ENCODE data around the gene QSER1. TPM values are rescaled to one million over a fixed set of nuclear protein-coding genes. Genes with fewer than 3 reads are reported as not detected.
"Not testable (repeated sequence)": the region's sequence is repeated elsewhere in the genome, so short reads cannot be mapped to it uniquely, and the experiment has no call there.

The QSER1 gene
- total and polyA plus RNA-seq, 2 experiments from 2014 or later, result 29.4 to 132 TPM

DNA sequence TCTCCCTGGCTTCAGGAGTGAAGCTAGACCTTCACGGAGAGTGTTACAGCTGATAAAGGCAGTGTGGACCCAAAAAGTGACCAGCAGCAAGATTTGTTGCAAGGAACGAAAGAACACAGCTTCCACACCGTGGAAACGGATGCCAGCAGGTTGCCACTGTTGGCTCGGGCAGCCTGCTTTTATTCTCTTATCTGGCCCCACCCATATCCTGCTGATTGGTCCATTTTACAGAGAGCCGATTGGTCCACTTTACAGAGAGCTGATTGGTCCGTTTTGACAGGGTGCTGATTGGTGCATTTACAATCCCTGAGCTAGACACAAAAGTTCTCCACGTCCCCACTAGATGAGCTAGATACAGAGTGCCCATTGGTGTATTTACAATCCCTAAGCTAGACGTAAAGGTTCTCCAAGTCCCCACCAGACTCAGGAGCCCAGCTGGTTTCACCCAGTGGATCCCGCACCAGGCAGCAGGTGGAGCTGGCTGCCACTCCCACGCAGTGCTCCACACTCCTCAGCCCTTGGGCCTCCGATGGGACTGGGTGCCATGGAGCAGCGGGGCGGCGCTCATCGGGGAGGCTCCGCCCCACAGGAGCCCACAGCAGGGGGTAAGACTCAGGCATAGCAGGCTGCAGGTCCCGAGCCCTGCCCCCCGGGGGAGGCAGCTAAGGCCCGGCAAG lies 4.8 kb upstream of the QSER1 start:
- H3K4me3 ChIP-seq; H3K79me2 ChIP-seq (replicated peaks; ENCODE audit: insufficient read depth); H3K27me3 ChIP-seq (ENCODE audit: insufficient read depth); DNase-seq (ENCODE audit: low spot score); ATAC-seq; H3K4me2 ChIP-seq; H2AFZ ChIP-seq; H3K9me2 ChIP-seq (ENCODE audit: insufficient read depth); H3K27ac Mint-ChIP-seq; H3K27ac ChIP-seq (ENCODE audit: low read depth); H3K36me3 ChIP-seq (ENCODE audit: insufficient read depth); H4K20me1 ChIP-seq (replicated peaks; ENCODE audit: insufficient read depth); H3K4me3 Mint-ChIP-seq: not testable (repeated sequence)
- H3K4me1 ChIP-seq (ENCODE audit: insufficient read depth), result peaks cover 26% of the 10 kb centered on the region
- H3K36me3 Mint-ChIP-seq (ENCODE audit: low read depth), result peaks cover 37% of the 10 kb centered on the region
- H3K9me3 Mint-ChIP-seq, result peaks cover 40% of the 10 kb centered on the region
- peaks cover 13% of the 10 kb centered on the region for H3K27me3 Mint-ChIP-seq (ENCODE audit: insufficient read depth, low read depth, poor library complexity)
- peaks cover 24% of the 10 kb centered on the region for H3K4me1 Mint-ChIP-seq
- 0 out of 2 replicates have a peak, but pooled peaks cover 11% of the 10 kb centered on the region for H3F3A ChIP-seq (replicated peaks; ENCODE audit: low read depth)

DNA sequence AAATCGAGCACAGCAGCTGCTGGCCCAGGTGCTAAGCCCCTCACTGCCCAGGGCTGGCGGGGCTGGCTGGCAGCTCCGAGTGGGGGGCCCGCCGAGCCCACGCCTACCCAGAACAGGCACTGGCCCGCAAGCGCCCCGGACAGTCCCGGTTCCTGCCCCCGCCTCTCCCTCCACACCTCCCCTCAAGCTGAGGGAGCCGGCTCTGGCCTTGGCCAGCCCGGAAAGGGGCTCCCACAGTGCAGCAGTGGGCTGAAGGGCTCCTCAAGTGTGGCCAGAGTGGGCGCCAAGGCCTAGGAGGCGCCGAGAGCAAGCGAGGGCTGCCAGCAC lies 4.3 kb upstream of the QSER1 start:
- H3K9me2 ChIP-seq (ENCODE audit: insufficient read depth); H4K20me1 ChIP-seq (replicated peaks; ENCODE audit: insufficient read depth); DNase-seq (ENCODE audit: low spot score); H3K36me3 ChIP-seq (ENCODE audit: insufficient read depth); H3K27ac Mint-ChIP-seq; H3K4me2 ChIP-seq; H2AFZ ChIP-seq; H3K27me3 ChIP-seq (ENCODE audit: insufficient read depth); H3K4me3 ChIP-seq; ATAC-seq; H3K27ac ChIP-seq (ENCODE audit: low read depth); H3K4me3 Mint-ChIP-seq; H3K79me2 ChIP-seq (replicated peaks; ENCODE audit: insufficient read depth): not testable (repeated sequence)
- 0 out of 2 replicates have a peak, but pooled peaks cover 11% of the 10 kb centered on the region for H3F3A ChIP-seq (replicated peaks; ENCODE audit: low read depth)
- peaks cover 26% of the 10 kb centered on the region for H3K4me1 ChIP-seq (ENCODE audit: insufficient read depth)
- peaks cover 37% of the 10 kb centered on the region for H3K9me3 Mint-ChIP-seq
- H3K36me3 Mint-ChIP-seq (ENCODE audit: low read depth), result peaks cover 33% of the 10 kb centered on the region
- peaks cover 24% of the 10 kb centered on the region for H3K4me1 Mint-ChIP-seq
- peaks cover 13% of the 10 kb centered on the region for H3K27me3 Mint-ChIP-seq (ENCODE audit: insufficient read depth, low read depth, poor library complexity)

DNA sequence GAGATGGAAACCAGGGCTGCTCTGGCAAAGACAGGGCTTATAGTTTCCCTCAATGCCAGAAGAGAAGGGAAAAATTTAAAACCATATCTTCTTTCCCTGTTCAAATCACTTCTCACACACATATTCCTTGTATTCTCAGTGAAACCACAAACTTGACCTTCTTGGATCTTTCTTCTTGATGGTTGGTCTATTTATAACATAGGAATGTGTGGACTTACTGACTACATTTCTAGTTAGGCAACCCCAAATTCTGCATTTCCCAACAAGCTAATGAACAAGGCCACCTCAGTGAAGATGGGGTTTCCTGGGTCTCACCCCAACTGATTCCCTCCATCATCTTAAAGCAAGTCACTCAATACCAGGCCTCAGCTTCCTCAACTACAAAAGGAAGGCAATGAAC lies 3.8 kb upstream of the QSER1 start:
- DNase-seq (ENCODE audit: low spot score) (no peak), ATAC-seq (no peak)
- Mint-ChIP-seq H3K4me1 (peaks cover 24% of the 10 kb centered on the region), H3K27ac (no peak overlapping the region), H3K9me3 (peaks cover 37% of the 10 kb centered on the region), H3K36me3 (ENCODE audit: low read depth) (peaks cover 33% of the 10 kb centered on the region), H3K4me3 (no peak overlapping the region), H3K27me3 (ENCODE audit: insufficient read depth, low read depth, poor library complexity) (peaks cover 16% of the 10 kb centered on the region)
- Histone ChIP-seq H3K9me2 (ENCODE audit: insufficient read depth) (peaks cover 4% of the 10 kb centered on the region; the same call in 1 of the 2 replicates), H2AFZ (no peak overlapping the region), H3K27ac (ENCODE audit: low read depth) (no peak overlapping the region), H3K4me2 (no peak overlapping the region), H3K36me3 (ENCODE audit: insufficient read depth) (no peaks in the 10 kb centered on the region), H3K4me3 (no peak overlapping the region), H4K20me1 (replicated peaks; ENCODE audit: insufficient read depth) (no peaks in the 10 kb centered on the region), H3K27me3 (ENCODE audit: insufficient read depth) (no peaks in the 10 kb centered on the region), H3K4me1 (ENCODE audit: insufficient read depth) (peaks cover 26% of the 10 kb centered on the region), H3K79me2 (replicated peaks; ENCODE audit: insufficient read depth) (peaks cover 10% of the 10 kb centered on the region), H3F3A (replicated peaks; ENCODE audit: low read depth) (0 out of 2 replicates have a peak, but pooled peaks cover 11% of the 10 kb centered on the region)
- TF ChIP-seq NANOG (IDR thresholded peaks at IDR 0.05; ENCODE audit: borderline replicate concordance) (no peak), POLR2AphosphoS5 (IDR thresholded peaks at IDR 0.05; ENCODE audit: low read depth) (no peak), JUNB (IDR thresholded peaks at IDR 0.05; ENCODE audit: unreplicated experiment) (no peak), EZH2 (IDR thresholded peaks at IDR 0.05; ENCODE audit: low read depth, unreplicated experiment) (no peak), CREB1 (CRISPR knock-in tag; IDR thresholded peaks at IDR 0.05; ENCODE audit: low read depth) (no peak)

All from GM23338 (cell line).